Purkinje cell (primary cell): ENCODE results near the gene ZNF211. TPM values are rescaled to one million over a fixed set of nuclear protein-coding genes. Genes with fewer than 3 reads are reported as not detected.

ENCODE experiments used
- polyA plus RNA-seq: library from polyadenylated mRNA; unstranded; fragments of >200 nt; fragmentation: Nextera tagmentation; gene quantifications from 2 replicates; pipeline ENCODE4 v1.2.1, GENCODE V29; 2014

The ZNF211 gene
- 2.0 and 4.7 TPM in 2 replicates for polyA plus RNA-seq

GRCh38 chr19:57632987-57633831 lies at the start of gene ZNF211:
TSS of gene ZNF211 (plus strand) at chr19:57633168. CDS start at chr19:57633347, 179 bp downstream.

GRCh38 chr19:57583521-57584416 lies 49.2 kb upstream of the ZNF211 start, which contains the start of gene ZIK1:
TSS of gene ZIK1 (plus strand) at chr19:57584145. CDS start at chr19:57584357, 212 bp downstream.

GRCh38 chr19:57599761-57600383 lies 33.1 kb upstream of the ZNF211 start, which contains the start of gene ZNF530:
TSS of gene ZNF530 (plus strand) at chr19:57599885. CDS start at chr19:57604346, 4,461 bp downstream.

GRCh38 chr19:57613941-57614743 lies 18.8 kb upstream of the ZNF211 start, which contains the start of gene ZNF134:
TSS of gene ZNF134 (plus strand) at chr19:57614242. CDS start at chr19:57619469, 5,227 bp downstream.

GRCh38 chr19:57668635-57669034 lies 35.7 kb downstream of the ZNF211 start, which contains the start of gene ZSCAN4:
TSS of gene ZSCAN4 (plus strand) at chr19:57668935. CDS start at chr19:57676146, 7,211 bp downstream.

Other genes with a start within 250 kb of the ZNF211 start
- 0.88 and 1.4 TPM in 2 replicates for gene ZNF548, start 243.3 kb upstream of the ZNF211 start, polyA plus RNA-seq
- 3.6 and 9.0 TPM in 2 replicates for gene ZNF17, start 222.0 kb upstream of the ZNF211 start, polyA plus RNA-seq
- gene ZNF749, start 197.8 kb upstream of the ZNF211 start, polyA plus RNA-seq = 6.2 and 14.8 TPM in 2 replicates
- 1.3 and 2.1 TPM in 2 replicates for gene VN1R1, start 176.0 kb upstream of the ZNF211 start, polyA plus RNA-seq
- 3.0 and 6.0 TPM in 2 replicates for gene ZNF772, start 155.6 kb upstream of the ZNF211 start, polyA plus RNA-seq
- gene ZNF419, start 145.4 kb upstream of the ZNF211 start, polyA plus RNA-seq = 2.4 and 7.4 TPM in 2 replicates
- gene ZNF773, start 133.2 kb upstream of the ZNF211 start, polyA plus RNA-seq = 1.4 and 4.0 TPM in 2 replicates
- 2.5 and 3.0 TPM in 2 replicates for gene ZNF549, start 105.8 kb upstream of the ZNF211 start, polyA plus RNA-seq
- gene ZNF550, start 73.3 kb upstream of the ZNF211 start, polyA plus RNA-seq = 3.2 and 4.0 TPM in 2 replicates
- 0.74 and 1.5 TPM in 2 replicates for gene ZNF416, start 54.3 kb upstream of the ZNF211 start, polyA plus RNA-seq
- gene ZIK1, start 49.0 kb upstream of the ZNF211 start, polyA plus RNA-seq = 2.0 and 2.3 TPM in 2 replicates
- 5.2 and 5.9 TPM in 2 replicates for gene ZNF530, start 33.3 kb upstream of the ZNF211 start, polyA plus RNA-seq
- gene ZNF134, start 18.9 kb upstream of the ZNF211 start, polyA plus RNA-seq = 5.3 and 6.1 TPM in 2 replicates
- not detected in 2 replicates for gene ZSCAN4, start 35.8 kb downstream of the ZNF211 start, polyA plus RNA-seq
- gene ZNF551, start 48.8 kb downstream of the ZNF211 start, polyA plus RNA-seq = 1.3 and 1.6 TPM in 2 replicates
- gene ZNF154, start 76.0 kb downstream of the ZNF211 start, polyA plus RNA-seq = 1.8 and 3.3 TPM in 2 replicates
- gene ZNF671, start 94.5 kb downstream of the ZNF211 start, polyA plus RNA-seq = 3.8 and 9.9 TPM in 2 replicates
- 2.2 and 2.5 TPM in 2 replicates for gene ZNF776, start 113.6 kb downstream of the ZNF211 start, polyA plus RNA-seq
- 1.1 and 3.2 TPM in 2 replicates for gene ZNF586, start 136.5 kb downstream of the ZNF211 start, polyA plus RNA-seq
- gene ZNF552, start 181.7 kb downstream of the ZNF211 start, polyA plus RNA-seq = 2.5 and 2.6 TPM in 2 replicates
- gene ZNF587B, start 197.1 kb downstream of the ZNF211 start, polyA plus RNA-seq = 2.7 TPM in 1 of 2 replicates, not detected in the other
- gene ZNF587, start 216.7 kb downstream of the ZNF211 start, polyA plus RNA-seq = 9.4 and 10.9 TPM in 2 replicates